Endometrial microvascular endothelial cells (primary cell): ENCODE results near the gene TSPAN1. TPM values are rescaled to one million over a fixed set of nuclear protein-coding genes. Genes with fewer than 3 reads are reported as not detected.

ENCODE experiments used
- in situ Hi-C: cut with HindIII; loops from 2 replicates; pipeline ENCODE4 v1.10.0; 2017; ENCODE audit warnings: low sequenced_read_pairs, low pct_unique_long_range_greater_than_20kb; ENCODE audit errors: inconsistent ontology term
- total RNA-seq: library from RNA; depleted of rRNA; stranded (reverse); fragments of >200 nt; gene quantifications from one replicate; pipeline ENCODE4 v1.2.3, GENCODE V29; 2015; ENCODE audit errors: inconsistent ontology term

Gene TSPAN1
- total RNA-seq, 1 donor from 2014 or later, result 1.4 TPM

DNA sequence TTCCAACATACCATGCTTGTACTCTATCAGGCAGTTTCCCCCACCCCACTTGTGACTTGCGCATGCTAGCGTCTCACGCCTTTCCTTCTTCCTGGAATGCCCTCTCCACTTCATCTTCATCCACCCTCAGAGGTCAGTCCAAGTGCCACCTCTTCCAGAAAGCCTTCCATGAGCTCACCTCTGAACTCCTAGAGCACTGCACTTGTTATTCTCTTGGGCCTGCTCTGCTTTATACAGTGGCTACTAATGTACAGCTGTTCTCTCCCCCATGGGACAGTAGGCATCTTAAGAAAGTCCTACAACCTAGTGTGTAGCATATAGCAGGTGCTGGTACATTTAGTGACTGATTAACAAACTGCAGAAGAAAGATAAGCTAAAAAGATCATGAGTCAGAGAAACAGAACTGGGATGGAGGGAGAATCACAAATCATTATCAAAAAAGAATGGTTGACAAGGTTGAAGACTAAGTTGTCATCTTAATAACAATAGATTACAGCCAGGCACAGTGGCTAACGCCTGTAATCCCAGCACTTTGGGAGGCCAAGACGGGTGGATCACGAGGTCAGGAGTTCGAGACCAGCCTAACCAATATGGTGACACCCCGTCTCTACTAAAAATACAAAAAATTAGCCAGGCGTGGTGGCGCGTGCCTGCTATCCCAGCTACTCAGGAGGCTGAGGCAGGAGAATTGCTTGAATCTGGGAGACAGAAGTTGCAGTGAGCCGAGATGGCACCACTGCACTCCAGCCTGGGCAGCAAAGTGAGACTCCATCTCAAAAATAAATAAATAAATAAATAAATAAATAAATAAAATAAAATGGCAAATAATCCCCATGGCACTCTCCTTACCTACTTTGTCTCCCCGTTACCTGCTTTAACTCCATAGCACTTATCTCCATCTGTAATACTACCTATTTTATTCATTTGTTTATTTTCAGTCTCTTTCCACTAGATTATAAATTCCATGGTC is 16.3 kb upstream of the TSPAN1 start:
- in situ Hi-C loops, result no loop called here

DNA sequence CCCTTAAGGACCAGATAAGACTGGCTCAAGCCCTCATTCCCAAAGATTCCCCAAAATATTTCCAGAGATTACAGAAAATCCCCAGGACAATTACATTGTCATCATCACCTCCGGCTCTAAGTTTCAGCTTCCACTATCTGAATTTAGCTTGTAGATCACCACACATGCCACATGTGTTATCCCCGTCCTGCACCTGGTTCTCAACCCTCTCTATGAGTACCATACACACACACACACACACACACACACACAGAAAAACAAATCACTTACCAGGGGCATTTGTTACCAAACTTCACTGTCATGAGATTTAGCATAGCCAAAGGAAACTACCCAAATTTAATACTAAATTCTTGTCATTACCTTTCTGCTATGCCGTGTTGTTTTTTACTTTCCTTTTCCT is 15.4 kb upstream of the TSPAN1 start:
- in situ Hi-C loops, result no loop called here

DNA sequence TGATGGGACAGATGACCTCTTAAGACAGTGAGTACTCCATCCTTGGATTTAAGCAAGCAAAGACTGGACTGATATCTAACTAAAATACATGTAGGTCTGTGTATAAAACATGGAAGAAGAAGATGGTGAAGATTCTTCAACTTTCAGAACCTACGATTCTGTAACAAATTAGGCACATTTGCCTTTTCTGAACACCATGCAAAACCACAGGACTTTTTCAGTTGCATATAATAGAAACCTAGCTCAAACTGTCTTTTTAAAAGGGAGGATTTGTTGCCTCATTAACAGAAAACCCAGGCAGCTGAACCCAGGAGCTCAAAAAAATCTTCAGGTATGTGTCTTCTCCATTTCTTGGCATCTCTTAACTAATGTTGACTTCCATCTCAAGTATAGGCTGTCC is 14.7 kb upstream of the TSPAN1 start:
- in situ Hi-C loops, result no loop called here

DNA sequence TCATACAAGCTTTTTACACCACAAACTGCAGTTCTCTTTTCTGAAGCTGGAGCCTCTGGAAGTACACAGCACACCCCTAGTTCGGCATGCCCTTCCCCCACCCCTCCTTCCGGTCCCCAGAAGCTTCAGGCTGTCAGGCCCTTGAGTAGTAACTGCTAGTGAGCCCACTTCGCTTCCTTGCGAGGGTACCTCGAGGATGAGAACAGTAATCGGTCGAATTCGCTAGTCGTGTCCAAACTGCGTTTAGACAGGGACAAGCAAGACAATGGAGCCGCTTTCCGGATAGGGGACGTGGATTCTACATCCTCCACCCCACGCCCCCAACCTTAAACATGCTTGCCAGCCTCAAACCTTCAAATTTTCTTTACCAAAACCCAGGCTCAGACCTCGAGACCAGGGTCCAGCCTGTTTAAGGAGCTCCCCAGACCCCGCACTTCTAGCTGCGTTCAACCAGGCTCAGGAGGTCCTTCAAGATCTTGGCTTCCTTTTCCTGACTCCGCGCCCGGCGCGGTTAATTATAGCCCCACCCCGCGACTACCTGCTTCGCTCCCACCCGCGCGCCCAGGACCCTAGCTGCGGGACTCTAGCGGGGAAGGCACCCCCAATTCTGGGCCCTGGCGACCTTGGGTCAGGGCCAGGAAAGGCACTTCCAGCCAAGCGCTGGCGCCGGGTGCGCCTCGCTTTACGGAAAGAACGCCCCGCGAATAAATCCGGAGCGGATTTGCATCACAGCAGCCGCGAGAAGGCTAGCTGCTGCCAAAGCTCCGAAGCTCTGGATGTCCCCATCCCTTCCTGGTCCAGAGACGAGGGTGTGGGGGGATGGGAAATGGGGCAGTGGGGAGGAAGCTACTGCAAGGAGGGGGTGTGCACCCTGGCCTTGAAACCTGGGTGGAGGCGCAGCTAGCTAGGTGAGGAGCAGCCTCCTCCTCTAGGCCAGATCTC is 8.1 kb upstream of the TSPAN1 start:
- in situ Hi-C loops, result no loop called here

DNA sequence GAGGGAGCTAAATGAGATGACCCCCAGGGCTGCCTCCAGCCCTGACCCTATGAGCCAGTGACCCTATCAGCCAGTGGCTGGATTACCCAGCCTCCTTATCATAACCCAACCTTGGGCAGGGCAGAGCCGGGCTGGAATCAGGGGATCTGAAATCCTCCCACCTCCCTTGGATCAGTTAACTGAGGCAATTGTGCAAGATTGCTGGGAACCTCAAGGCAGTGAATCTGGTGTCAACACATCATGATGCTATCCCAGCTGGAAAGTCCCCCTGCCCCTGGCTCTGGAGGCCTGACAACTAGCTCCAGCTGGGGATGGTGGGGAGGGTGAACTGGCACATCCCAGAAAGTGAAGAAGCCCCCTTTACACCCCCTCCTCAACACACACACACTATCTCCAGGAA is 6.4 kb upstream of the TSPAN1 start:
- in situ Hi-C loops, result no loop called here

DNA sequence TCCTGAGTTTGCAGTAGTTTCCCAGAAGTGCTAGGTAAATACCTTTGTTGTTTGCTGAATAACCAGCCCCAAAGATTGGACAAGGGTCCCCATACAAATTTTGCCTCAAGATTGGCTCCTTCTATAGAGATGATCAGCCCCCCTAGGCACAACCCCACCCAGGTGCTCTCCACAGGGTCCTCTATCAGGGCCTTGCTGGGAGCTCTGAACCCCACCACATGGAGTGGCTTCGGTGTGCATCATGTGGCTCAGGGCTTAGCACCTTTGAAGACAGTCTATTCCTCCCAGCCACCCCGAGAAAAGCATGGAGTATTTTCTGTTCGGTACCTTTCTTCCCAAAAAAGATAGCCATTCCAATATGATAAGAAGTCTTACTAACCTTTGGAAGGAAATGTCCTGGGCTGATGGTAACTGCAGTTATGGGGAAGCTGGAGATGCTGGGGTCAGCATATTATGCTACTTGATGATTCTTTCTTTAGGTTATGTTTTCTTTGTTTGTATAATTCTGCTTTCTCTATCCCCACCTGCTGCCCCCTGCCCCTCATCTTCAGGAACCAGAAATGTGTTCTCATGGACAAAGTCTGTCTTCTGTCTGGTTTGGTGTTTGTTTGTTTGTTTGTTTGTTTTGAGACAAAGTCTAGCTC is 5.0 kb upstream of the TSPAN1 start:
- in situ Hi-C loops, result no loop called here

DNA sequence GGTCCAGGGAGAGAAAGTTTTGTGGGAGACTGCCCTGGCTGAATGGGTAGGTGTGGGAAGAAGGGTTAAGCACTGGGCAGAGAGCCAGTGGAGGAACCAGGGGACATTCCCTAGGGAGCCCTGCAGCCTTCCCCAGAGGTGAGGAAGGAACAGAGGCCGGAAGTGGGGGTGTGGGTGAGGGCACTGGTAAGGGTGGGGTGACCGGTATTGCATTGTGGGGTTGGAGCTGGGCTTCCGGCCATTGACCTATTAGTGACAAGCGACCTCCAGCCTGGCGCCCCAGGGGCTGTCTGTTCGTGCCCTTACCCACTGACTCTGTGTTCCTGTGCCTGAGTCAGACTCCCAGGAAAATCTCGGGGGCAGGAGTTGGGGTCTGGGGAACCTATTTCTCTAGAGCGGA is 3.5 kb upstream of the TSPAN1 start:
- in situ Hi-C loops, result no loop called here

DNA sequence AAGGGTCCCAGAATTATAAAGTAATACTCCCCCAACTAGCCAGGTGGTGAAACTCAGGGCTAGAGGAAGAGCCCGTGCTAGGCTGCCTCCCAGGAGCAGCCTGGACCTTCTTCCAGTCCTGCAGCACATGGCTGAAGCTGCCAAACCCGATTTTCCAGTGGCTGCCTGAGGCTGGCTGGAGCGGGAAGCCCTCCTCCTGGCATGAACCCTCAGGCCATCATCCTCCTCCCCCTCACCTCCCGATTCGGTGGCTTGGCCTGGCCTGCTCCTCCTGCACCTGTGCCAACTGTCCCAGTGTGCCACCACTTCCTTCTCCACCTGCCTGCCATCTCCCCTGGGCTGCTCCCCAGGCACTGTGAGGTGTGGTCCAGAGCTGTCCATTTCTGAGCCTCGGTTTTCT is 3.0 kb upstream of the TSPAN1 start:
- in situ Hi-C loops, result no loop called here

DNA sequence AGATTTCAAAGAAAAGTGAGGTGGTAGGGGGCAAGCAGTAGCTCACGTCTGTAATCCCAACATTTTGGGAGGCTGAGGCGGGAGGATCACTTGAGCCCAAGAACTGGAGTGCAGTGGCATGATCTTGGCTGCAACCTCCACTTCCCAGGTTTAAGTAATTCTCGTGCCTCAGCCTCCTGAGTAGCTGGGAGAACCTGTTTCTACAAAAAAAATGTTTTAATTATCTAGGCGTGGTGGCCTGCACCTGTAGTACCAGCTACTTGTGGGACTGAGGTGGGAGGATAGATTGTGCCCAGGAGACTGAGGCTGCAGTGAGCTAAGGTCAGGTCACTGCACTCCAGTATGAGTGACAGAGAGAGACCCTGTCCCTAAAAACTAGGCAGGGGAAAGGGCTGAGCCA is 2.6 kb upstream of the TSPAN1 start:
- in situ Hi-C loops, result no loop called here

DNA sequence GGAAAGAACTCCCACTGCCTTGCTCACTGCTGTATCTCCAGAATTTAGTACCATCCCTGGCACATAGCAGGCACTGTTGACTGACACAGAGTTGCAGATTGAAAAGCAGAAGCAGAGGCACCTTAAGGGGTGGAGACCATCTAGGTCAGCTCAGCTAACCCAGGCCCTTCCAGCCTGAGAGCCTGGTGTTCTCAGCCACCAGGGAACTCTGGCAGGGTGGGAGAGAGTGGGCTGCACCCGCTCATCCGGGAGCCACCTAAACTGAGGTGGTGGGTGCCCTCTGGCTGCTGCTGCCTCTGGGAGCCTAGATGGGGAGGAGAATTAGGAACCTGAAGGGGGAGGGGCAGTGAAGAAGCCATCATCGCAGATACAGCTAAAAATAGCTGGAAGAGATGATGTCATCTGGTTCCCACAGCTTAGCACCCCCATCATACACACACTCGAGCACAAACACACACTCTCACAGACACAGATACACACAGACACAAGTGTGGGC is 1.5 kb upstream of the TSPAN1 start:
- in situ Hi-C loops, result no loop called here

DNA sequence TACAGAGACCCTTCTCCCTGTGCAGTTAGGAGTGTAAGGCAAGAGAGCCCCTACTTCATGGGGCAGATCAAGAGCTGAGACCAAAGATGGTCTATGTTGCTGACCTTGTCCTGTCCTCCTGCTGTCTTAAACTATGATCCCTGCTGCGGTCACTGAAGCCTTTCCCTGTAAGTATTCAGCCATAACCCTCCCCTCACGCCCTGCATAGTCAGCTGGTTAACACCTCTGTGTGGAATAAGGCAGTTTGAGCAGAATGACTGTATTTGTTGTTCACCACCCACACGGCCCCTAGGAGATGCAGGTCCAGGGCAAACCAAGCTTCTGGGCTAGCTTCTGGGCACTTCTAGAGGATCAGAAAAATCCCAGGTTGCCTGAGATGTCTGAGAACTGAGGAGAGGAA is 356 bp downstream of the TSPAN1 start:
- in situ Hi-C loops, result loop anchor here (25.0 kb wide), 1 partner anchor 138 kb away; no protein-coding TSS in a partner anchor

DNA sequence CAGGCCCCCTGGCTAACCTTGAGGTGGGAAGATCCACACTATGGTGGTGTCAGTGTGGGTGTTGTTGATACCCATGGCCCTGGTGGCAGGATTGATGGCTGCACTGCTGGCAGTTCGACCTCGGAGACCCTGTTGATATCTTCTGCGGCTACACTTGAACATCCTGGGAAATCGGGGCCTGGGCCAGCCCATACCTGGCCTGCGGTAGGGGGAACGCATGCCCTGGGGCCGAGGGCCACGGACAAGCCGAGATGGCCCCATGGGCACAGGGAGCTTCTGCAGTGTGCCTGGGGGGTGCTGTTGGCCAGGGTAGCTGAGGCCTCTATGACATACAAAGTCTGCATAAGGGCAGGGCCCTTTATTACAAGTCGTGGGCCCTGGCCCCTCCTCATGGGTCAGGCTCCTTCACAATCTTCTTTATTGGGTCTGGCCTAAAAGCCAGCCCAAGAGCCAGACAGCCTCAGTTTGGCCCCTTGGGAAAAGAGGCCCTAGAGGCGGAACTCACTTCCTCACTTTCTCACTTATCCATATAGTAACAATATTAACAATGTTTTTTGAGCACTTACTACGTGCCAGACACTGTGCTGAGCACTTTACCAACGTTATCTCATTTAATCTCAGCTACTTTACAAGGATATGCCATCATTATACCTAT is 1.5 kb downstream of the TSPAN1 start, which contains the start of gene P3R3URF:
Gene P3R3URF, minus strand, starts transcription at position 278 of the 655 bp plus-strand sequence. Its CDS starts 17 bp downstream, at position 261.
- in situ Hi-C loops, result loop anchor here (25.0 kb wide), 1 partner anchor 139 kb away; no protein-coding TSS in a partner anchor

DNA sequence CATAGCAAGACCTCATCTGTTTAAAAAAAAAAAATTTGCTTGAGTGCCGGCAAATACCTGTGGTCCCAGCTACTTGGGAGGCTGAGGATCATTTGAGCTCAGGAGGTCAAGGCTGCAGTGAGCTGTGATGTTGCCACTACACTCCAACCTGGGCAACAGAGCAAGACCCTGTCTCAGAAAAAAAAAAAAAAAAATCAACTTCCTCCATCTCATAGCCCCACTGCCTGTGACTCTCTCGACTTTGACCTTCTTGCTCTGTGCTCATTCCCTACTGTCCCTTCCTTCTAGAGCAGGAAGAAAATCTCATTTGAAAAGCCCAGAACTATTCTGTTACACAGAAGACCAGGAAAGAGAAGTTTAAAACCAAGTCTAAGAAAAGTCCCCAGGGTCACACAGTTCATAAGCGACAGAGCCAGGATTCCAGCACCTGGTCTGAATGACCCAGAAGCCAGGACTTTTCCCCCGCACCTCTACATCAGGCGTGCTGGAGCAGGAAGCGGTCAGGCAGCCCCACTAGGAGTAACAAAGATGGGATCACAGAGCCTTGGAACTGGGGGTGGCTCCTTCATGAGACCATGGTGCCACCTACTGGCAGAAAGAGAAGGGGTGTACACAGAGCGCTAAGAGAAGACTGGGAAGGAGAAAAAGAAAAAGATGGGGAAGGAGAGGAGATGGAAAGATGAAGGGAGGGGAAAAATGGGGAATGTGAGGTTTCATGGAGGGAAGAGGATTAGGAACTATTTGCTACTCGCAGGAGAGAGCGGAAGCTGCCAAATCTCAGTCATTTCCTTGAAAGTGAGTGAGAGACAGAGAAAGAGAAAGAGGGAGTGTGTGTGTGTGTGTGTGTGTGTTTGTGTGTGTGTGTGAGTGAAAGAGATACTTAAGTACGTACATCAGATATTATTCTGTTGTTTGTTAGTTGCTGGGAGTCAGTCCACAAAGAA is 4.5 kb downstream of the TSPAN1 start:
- in situ Hi-C loops, result loop anchor here (25.0 kb wide), 1 partner anchor 142 kb away; no protein-coding TSS in a partner anchor

DNA sequence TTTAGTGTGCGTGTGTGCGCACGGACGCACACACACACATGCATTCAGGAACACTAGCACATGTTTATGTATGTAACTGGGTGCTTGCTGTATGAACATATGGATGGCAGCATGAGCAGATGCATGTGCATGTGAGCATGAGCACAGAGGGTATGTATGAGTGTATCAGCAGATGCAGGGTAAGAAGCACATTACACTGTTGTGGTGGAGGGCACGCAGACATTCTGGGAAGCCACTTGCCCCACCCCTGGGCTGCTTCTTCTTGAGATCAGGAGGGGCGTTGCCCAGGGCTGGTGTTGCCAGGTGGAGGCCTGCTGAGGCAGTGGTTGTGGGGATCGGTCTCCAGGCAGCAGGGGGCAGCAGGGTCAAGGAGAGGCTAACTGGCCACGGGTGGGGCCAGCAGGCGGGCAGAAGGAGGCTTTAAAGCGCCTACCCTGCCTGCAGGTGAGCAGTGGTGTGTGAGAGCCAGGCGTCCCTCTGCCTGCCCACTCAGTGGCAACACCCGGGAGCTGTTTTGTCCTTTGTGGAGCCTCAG is 5.3 kb downstream of the TSPAN1 start:
- in situ Hi-C loops, result loop anchor here (25.0 kb wide), 1 partner anchor 143 kb away; no protein-coding TSS in a partner anchor

DNA sequence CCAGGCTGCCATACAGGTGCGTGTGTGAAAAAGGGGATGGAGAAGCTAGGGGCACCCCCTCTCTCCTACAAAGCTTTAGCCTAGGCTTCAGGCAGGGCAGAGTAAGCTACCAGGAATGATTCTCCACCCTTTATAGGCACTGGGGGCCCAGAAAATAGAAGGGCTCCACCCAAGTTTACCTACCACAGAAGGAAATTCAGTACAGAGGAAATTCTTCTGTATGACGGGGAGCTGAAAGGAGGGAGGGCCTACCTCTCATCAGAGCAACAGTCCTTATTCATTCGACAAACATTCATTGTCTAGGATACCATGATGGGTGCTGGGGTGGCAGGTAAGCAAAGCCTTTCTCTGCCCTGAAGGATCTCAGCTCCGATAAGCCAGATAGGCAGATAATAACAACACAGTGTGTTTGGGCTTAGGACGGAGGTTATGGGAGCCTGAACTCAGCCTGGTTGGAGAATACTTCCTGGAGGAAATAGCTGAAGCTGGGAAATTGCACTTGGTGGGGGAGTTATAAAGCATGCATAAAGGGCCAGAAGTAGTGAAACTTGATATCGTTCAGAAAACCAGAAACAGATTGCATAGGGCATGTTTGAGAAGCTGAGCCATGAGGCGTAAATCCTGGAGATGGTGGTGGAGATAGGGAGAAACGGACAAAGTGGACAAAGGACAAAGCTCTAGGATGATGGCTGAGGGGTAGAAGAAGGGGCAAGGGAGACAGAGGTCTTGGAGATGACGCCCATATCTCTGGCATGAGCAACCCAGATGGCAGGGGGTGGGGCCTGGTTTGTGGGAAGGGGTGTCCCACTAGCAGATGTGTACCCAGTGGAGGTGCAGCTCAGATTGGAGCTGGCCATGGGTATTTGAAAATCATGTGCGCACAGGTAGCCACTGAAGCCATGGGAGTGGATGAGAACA is 6.7 kb downstream of the TSPAN1 start:
- in situ Hi-C loops, result loop anchor here (25.0 kb wide), 1 partner anchor 144 kb away; no protein-coding TSS in a partner anchor
